ENCODE data around the gene FRY. TPM values are rescaled to one million over a fixed set of nuclear protein-coding genes. Genes with fewer than 3 reads are reported as not detected.
A peak's percentile ranks its signal among the peaks of the same experiment; 100 is the strongest.

The FRY gene
- total RNA-seq, 1 experiment from 2014 or later = 1.3 TPM

- no peaks in the 10 kb centered on the region for H4K20me1 ChIP-seq (ENCODE audit: low read length)
- H3K36me3 ChIP-seq (ENCODE audit: low read depth, low read length) = no peaks in the 10 kb centered on the region
- H3K4me1 ChIP-seq (ENCODE audit: insufficient read depth, low read length) = peaks cover 7% of the 10 kb centered on the region
- H3K27ac ChIP-seq (ENCODE audit: low read length) = no peak overlapping the region
- H3K27me3 ChIP-seq (ENCODE audit: low read length) = no peaks in the 10 kb centered on the region
- TF ChIP-seq EZH2 (IDR thresholded peaks at IDR 0.05; ENCODE audit: low read length, unreplicated experiment) (no peak), CTCF (conservative IDR thresholded peaks at IDR 0.05; ENCODE audit: low read depth, low read length) (no peak), EZH2phosphoT487 (IDR thresholded peaks at IDR 0.05; ENCODE audit: borderline replicate concordance, low read length) (no peak)
- ChIA-PET POLR2A (ENCODE audit: unreplicated experiment) (no interaction called here), CTCF (no interaction called here)
- no peak overlapping the region for H2AFZ ChIP-seq (ENCODE audit: low read length)
- H3K9ac ChIP-seq (ENCODE audit: low read length) = no peak overlapping the region
- intact Hi-C loops (cut with micrococcal nuclease) = no loop called here
- no TSS peak for BruUV-seq (replicated peaks)
- no peak overlapping the region for H3K4me2 ChIP-seq (ENCODE audit: low read length)
- DNase-seq (no peak), ATAC-seq (no peak)
- no peak overlapping the region for H3K4me3 ChIP-seq (ENCODE audit: low read length)
- H3K9me2 ChIP-seq (replicated peaks; ENCODE audit: low read length) = no peaks in the 10 kb centered on the region
- no peaks in the 10 kb centered on the region for H3F3A ChIP-seq (ENCODE audit: low read length, unreplicated experiment)
- H3K9me3 ChIP-seq (ENCODE audit: low read length) = no peaks in the 10 kb centered on the region
- no peaks in the 10 kb centered on the region for H3K79me2 ChIP-seq (ENCODE audit: low read length)
Observed at GRCh38 chr13:32028711-32029110, 2.9 kb upstream of the FRY start.

- Histone ChIP-seq H3K79me2 (ENCODE audit: low read length) (no peaks in the 10 kb centered on the region), H3K9me3 (ENCODE audit: low read length) (no peaks in the 10 kb centered on the region), H3K36me3 (ENCODE audit: low read depth, low read length) (no peaks in the 10 kb centered on the region), H2AFZ (ENCODE audit: low read length) (no peak overlapping the region), H3K27ac (ENCODE audit: low read length) (no peak overlapping the region), H3K4me1 (ENCODE audit: insufficient read depth, low read length) (peaks cover 7% of the 10 kb centered on the region), H4K20me1 (ENCODE audit: low read length) (no peaks in the 10 kb centered on the region), H3F3A (ENCODE audit: low read length, unreplicated experiment) (no peaks in the 10 kb centered on the region), H3K4me2 (ENCODE audit: low read length) (no peak overlapping the region), H3K27me3 (ENCODE audit: low read length) (no peaks in the 10 kb centered on the region), H3K4me3 (ENCODE audit: low read length) (no peak overlapping the region), H3K9ac (ENCODE audit: low read length) (no peak overlapping the region), H3K9me2 (replicated peaks; ENCODE audit: low read length) (no peaks in the 10 kb centered on the region)
- TF ChIP-seq EZH2phosphoT487 (IDR thresholded peaks at IDR 0.05; ENCODE audit: borderline replicate concordance, low read length) = no peak
- no peak for TF ChIP-seq EZH2 (IDR thresholded peaks at IDR 0.05; ENCODE audit: low read length, unreplicated experiment)
- no peak for TF ChIP-seq CTCF (conservative IDR thresholded peaks at IDR 0.05; ENCODE audit: low read depth, low read length)
- DNase-seq = no peak
- no peak for ATAC-seq
- no TSS peak for BruUV-seq (replicated peaks)
- CTCF ChIA-PET = no interaction called here
- intact Hi-C loops (cut with micrococcal nuclease) = no loop called here
- POLR2A ChIA-PET (ENCODE audit: unreplicated experiment) = no interaction called here
Observed at GRCh38 chr13:32029684-32030083, 1.9 kb upstream of the FRY start.

GRCh38 chr13:32031815-32032370 lies 319 bp downstream of the FRY start:
- no peak for ATAC-seq
- BruUV-seq (replicated peaks) = no TSS peak
- TF ChIP-seq EZH2phosphoT487 (IDR thresholded peaks at IDR 0.05; ENCODE audit: borderline replicate concordance, low read length) (no peak), EZH2 (IDR thresholded peaks at IDR 0.05; ENCODE audit: low read length, unreplicated experiment) (no peak), CTCF (conservative IDR thresholded peaks at IDR 0.05; ENCODE audit: low read depth, low read length) (no peak)

More at GRCh38 chr13:32031815-32032370, 319 bp downstream of the FRY start:
- intact Hi-C loops (cut with micrococcal nuclease) = no loop called here
- Histone ChIP-seq H3K4me2 (ENCODE audit: low read length) (peak overlapping the region; percentile 91), H3K27ac (ENCODE audit: low read length) (no peak overlapping the region), H3K36me3 (ENCODE audit: low read depth, low read length) (no peaks in the 10 kb centered on the region), H3K27me3 (ENCODE audit: low read length) (no peaks in the 10 kb centered on the region), H3K4me3 (ENCODE audit: low read length) (peak overlapping the region; percentile 81), H4K20me1 (ENCODE audit: low read length) (no peaks in the 10 kb centered on the region), H3F3A (ENCODE audit: low read length, unreplicated experiment) (no peaks in the 10 kb centered on the region), H3K9me2 (replicated peaks; ENCODE audit: low read length) (no peaks in the 10 kb centered on the region), H3K9ac (ENCODE audit: low read length) (no peak overlapping the region), H3K4me1 (ENCODE audit: insufficient read depth, low read length) (peaks cover 7% of the 10 kb centered on the region), H3K9me3 (ENCODE audit: low read length) (no peaks in the 10 kb centered on the region), H2AFZ (ENCODE audit: low read length) (peak overlapping the region; percentile 97), H3K79me2 (ENCODE audit: low read length) (no peaks in the 10 kb centered on the region)
- DNase-seq = no peak
- ChIA-PET CTCF (no interaction called here), POLR2A (ENCODE audit: unreplicated experiment) (no interaction called here)

Measured in PC-3 (cell line).